Vagina (tissue), 2 donors: ENCODE measurements around the gene TCERG1. TPM values are rescaled to one million over a fixed set of nuclear protein-coding genes. Genes with fewer than 3 reads are reported as not detected.

Experiments used
- DNase-seq, 2 donors: peaks; one replicate each; pipeline ENCODE4 v3.0.0-alpha.2; 2017; ENCODE audit errors: extremely low spot score in 2 of 2
- H3K27ac ChIP-seq: fragments of 200-600 bp; sonication (generic); one replicate; pipeline ENCODE4 v1.5.1; 2019
- H3K27me3 ChIP-seq: fragments of 200-600 bp; sonication (generic); one replicate; pipeline ENCODE4 v1.5.1; 2019
- H3K36me3 ChIP-seq, 2 donors: fragments of 200-600 bp; sonication (generic); one replicate each; pipeline ENCODE4 v1.5.1; 2017 to 2019
- H3K4me1 ChIP-seq: fragments of 200-600 bp; sonication (generic); one replicate; pipeline ENCODE4 v1.5.1; 2019
- H3K4me3 ChIP-seq, 2 donors: fragments of 200-600 bp; sonication (generic); 1 replicate in 1 of 2; 2 replicates in 1 of 2; pipeline ENCODE4 v1.5.1; 2016 to 2019
- H3K9me3 ChIP-seq: fragments of 200-600 bp; sonication (generic); one replicate; pipeline ENCODE4 v1.5.1; 2019
- CTCF ChIP-seq, 3 experiments: fragments of 450-650 bp in 2 of 3; fragments of 200-600 bp in 1 of 3; sonication (generic) in 1 of 3; IDR thresholded peaks; one replicate each; pipeline ENCODE4 v1.5.1; 2017 to 2019; ENCODE audit warnings: antibody characterized with exemption in 3 of 3, mild to moderate bottlenecking in 2 of 3, moderate library complexity in 2 of 3
- POLR2A ChIP-seq, 2 donors: fragments of 450-650 bp; IDR thresholded peaks; one replicate each; pipeline ENCODE4 v1.6.1; 2017; ENCODE audit warnings: antibody characterized with exemption in 2 of 2, mild to moderate bottlenecking in 2 of 2, moderate library complexity in 2 of 2
- POLR2AphosphoS5 ChIP-seq, 2 donors: sonication (generic); formaldehyde crosslinking; IDR thresholded peaks; one replicate each; pipeline ENCODE4 v1.9.0; 2017; ENCODE audit warnings: antibody characterized with exemption in 2 of 2, mild to moderate bottlenecking in 2 of 2, low read depth in 1 of 2; ENCODE audit not compliant: insufficient read depth in 1 of 2
- intact Hi-C: fragments of 100-400 bp; cut with DNase I; formaldehyde crosslinking; loops from one replicate; pipeline ENCODE4 v1.15.1; 2023
- total RNA-seq: library from RNA; depleted of rRNA; stranded (reverse); fragments of >200 nt; gene quantifications from one replicate; pipeline ENCODE4 v1.2.3, GENCODE V29; 2016

The TCERG1 gene
- total RNA-seq, 1 donor from 2014 or later = 75.4 TPM

GRCh38 chr5:146510559-146511125 lies 63.5 kb downstream of the TCERG1 start:
- DNase-seq = no peak
- TF ChIP-seq POLR2A (IDR thresholded peaks at IDR 0.05) (no peak), POLR2AphosphoS5 (IDR thresholded peaks at IDR 0.05; ENCODE audit: insufficient read depth in 1 of 2, low read depth in 1 of 2) (no peak), CTCF (IDR thresholded peaks at IDR 0.05) (no peak)

DNA sequence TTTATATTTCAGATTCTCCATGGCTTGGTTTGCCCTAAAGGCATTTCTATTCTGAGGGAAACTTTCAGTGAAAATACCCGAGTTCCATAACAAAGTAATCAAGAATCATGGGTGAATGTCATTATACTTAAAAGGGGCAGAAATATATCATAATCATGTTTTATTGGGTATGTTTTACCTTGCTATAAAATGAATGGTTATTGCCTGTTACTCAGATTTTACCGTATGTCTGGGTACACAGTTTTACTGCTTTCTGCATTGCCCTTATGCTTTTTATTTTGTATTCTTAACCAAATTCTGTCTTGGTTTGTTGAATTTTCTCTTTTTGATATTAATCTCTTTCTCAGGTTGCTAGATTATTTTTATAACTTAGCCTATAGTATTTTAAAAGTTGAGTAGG lies 66.3 kb downstream of the TCERG1 start:
- Histone ChIP-seq H3K4me3 (no peak overlapping the region), H3K27me3 (no peaks in the 10 kb centered on the region), H3K27ac (no peak overlapping the region), H3K9me3 (no peaks in the 10 kb centered on the region), H3K36me3 (peaks cover 0 to 22% of the 10 kb centered on the region in 2 donors), H3K4me1 (no peaks in the 10 kb centered on the region)
- intact Hi-C loops = no loop called here
- no peak for TF ChIP-seq POLR2AphosphoS5 (IDR thresholded peaks at IDR 0.05; ENCODE audit: insufficient read depth in 1 of 2, low read depth in 1 of 2)
- no peak for TF ChIP-seq CTCF (IDR thresholded peaks at IDR 0.05)
- no peak for TF ChIP-seq POLR2A (IDR thresholded peaks at IDR 0.05)
- no peak for DNase-seq

More at GRCh38 chr5:146510559-146511125, 63.5 kb downstream of the TCERG1 start:
- Histone ChIP-seq H3K36me3 (peaks cover 0 to 50% of the 10 kb centered on the region in 2 donors), H3K27ac (no peak overlapping the region), H3K4me1 (no peaks in the 10 kb centered on the region), H3K9me3 (no peaks in the 10 kb centered on the region), H3K27me3 (no peaks in the 10 kb centered on the region), H3K4me3 (no peak overlapping the region)
- intact Hi-C loops = no loop called here

DNA sequence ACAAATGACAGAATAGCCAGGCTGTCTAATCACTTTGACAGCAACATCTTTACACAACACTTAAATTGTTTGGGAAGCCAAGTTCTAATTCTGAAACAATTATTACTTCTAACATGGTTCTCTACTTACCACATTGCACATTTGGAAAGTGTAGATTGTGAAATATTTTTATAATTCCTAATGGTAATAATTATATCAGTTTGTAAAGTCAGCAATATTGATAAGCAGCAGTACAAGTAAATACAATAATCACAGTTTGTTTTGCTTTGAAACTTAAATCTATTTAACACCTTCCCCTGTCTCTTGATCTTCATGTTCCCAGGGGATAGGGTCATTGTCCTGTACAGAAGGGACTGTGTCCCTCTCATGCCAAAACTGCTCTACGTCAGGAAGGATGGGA lies 67.4 kb downstream of the TCERG1 start:
- no peaks in the 10 kb centered on the region for H3K27me3 ChIP-seq
- intact Hi-C loops = no loop called here
- no peak for DNase-seq
- no peak overlapping the region for H3K4me3 ChIP-seq
- TF ChIP-seq POLR2AphosphoS5 (IDR thresholded peaks at IDR 0.05; ENCODE audit: insufficient read depth in 1 of 2, low read depth in 1 of 2) (no peak), POLR2A (IDR thresholded peaks at IDR 0.05) (no peak), CTCF (IDR thresholded peaks at IDR 0.05) (no peak)
- H3K4me1 ChIP-seq = no peaks in the 10 kb centered on the region
- H3K9me3 ChIP-seq = no peaks in the 10 kb centered on the region
- peaks cover 0 to 16% of the 10 kb centered on the region in 2 donors for H3K36me3 ChIP-seq
- H3K27ac ChIP-seq = no peak overlapping the region

GRCh38 chr5:146515473-146516150 lies 68.5 kb downstream of the TCERG1 start:
- intact Hi-C loops = no loop called here
- no peak overlapping the region for H3K27ac ChIP-seq
- TF ChIP-seq POLR2A (IDR thresholded peaks at IDR 0.05) (no peak), POLR2AphosphoS5 (IDR thresholded peaks at IDR 0.05; ENCODE audit: insufficient read depth in 1 of 2, low read depth in 1 of 2) (no peak), CTCF (IDR thresholded peaks at IDR 0.05) (no peak)
- no peaks in the 10 kb centered on the region for H3K27me3 ChIP-seq
- H3K4me1 ChIP-seq = no peaks in the 10 kb centered on the region
- H3K36me3 ChIP-seq = peaks cover 0 to 6% of the 10 kb centered on the region in 2 donors
- DNase-seq = no peak
- no peaks in the 10 kb centered on the region for H3K9me3 ChIP-seq
- H3K4me3 ChIP-seq = no peak overlapping the region

DNA sequence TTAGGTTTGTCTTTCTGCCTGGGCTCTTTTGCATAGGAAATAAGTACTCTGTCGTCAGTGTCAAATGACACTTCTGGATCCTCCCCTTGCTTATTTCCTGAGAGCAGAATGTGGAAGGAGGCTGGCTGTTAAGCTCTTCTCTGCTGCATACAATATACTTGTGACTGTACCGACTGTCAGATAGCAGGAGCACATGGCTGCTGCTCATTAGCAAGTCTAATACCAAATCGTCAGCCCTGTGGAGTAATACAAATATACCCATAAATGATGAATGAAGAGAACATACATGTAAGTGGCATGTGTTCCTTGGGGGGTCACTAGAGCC lies 69.0 kb downstream of the TCERG1 start, which contains the start of gene GPR151:
TSS of gene GPR151 (minus strand) at position 40 of the 325 bp plus-strand sequence. CDS start 77 bp downstream, outside the sequence.
- Histone ChIP-seq H3K4me3 (no peak within 1 kb of the TSS), H3K4me1 (no peaks in the 10 kb centered on the region), H3K27me3 (no peaks in the 10 kb centered on the region), H3K27ac (no peak within 1 kb of the TSS), H3K36me3 (peaks cover 0 to under 1% of the 10 kb centered on the region in 2 donors), H3K9me3 (no peaks in the 10 kb centered on the region)
- TF ChIP-seq POLR2AphosphoS5 (IDR thresholded peaks at IDR 0.05; ENCODE audit: insufficient read depth in 1 of 2, low read depth in 1 of 2) = no peak
- no peak for TF ChIP-seq CTCF (IDR thresholded peaks at IDR 0.05)
- no peak for TF ChIP-seq POLR2A (IDR thresholded peaks at IDR 0.05)
- no peak for DNase-seq
- intact Hi-C loops = no loop called here
